CD4-positive, CD25-positive, alpha-beta regulatory T cell (primary cell): ENCODE results near the gene RPS19. TPM values are rescaled to one million over a fixed set of nuclear protein-coding genes. Genes with fewer than 3 reads are reported as not detected.
"Not testable (repeated sequence)": the region's sequence is repeated elsewhere in the genome, so short reads cannot be mapped to it uniquely, and the experiment has no call there.

ENCODE experiments used
- ATAC-seq, 2 donors: fragments of 150-1000 bp; cut with Tn5 transposase; one replicate each; pipeline ENCODE4 v1.10.0; 2021; ENCODE audit warnings: low read depth in 2 of 2, moderate number of reproducible peaks in 2 of 2, moderate library complexity in 1 of 2
- DNase-seq, 3 donors: peaks; one replicate each; pipeline versions ENCODE4 v3.0.0 to v3.0.0-alpha.2; 2012 to 2022; ENCODE audit warnings: mixed read lengths in 1 of 3
- H3K27ac ChIP-seq: one replicate; pipeline ENCODE4 v1.7.0; 2013; ENCODE audit warnings: mild to moderate bottlenecking, low read length; ENCODE audit not compliant: insufficient read depth, poor library complexity, severe bottlenecking
- H3K27me3 ChIP-seq: one replicate; pipeline ENCODE4 v1.7.0; 2013; ENCODE audit warnings: low read length; ENCODE audit not compliant: control insufficient read depth, insufficient read depth
- H3K36me3 ChIP-seq: one replicate; pipeline ENCODE4 v1.7.0; 2013; ENCODE audit warnings: mild to moderate bottlenecking, low read length, moderate library complexity; ENCODE audit not compliant: control insufficient read depth, insufficient read depth
- H3K4me1 ChIP-seq: 2 replicates; pipeline ENCODE4 v1.7.0; 2013; ENCODE audit warnings: mild to moderate bottlenecking, low read length; ENCODE audit not compliant: insufficient read depth, control insufficient read depth, poor library complexity, severe bottlenecking
- H3K4me3 ChIP-seq: one replicate; pipeline ENCODE4 v1.7.0; 2013; ENCODE audit warnings: low read depth, mild to moderate bottlenecking, low read length, moderate library complexity
- H3K9me3 ChIP-seq, 2 experiments: 1 replicate in 1 of 2; 2 replicates in 1 of 2; pipeline ENCODE4 v1.7.0; 2013; ENCODE audit warnings: low read length in 2 of 2, mild to moderate bottlenecking in 1 of 2, moderate library complexity in 1 of 2; ENCODE audit not compliant: control insufficient read depth in 2 of 2
- H3K27ac Mint-ChIP-seq, 3 donors: one replicate each; pipeline ENCODE4 v1.8.0; 2020 to 2022; ENCODE audit warnings: mild to moderate bottlenecking in 3 of 3, mixed read lengths in 3 of 3, moderate library complexity in 2 of 3
- H3K27me3 Mint-ChIP-seq: one replicate; pipeline ENCODE4 v1.8.0; 2022; ENCODE audit warnings: mild to moderate bottlenecking, mixed read lengths
- H3K36me3 Mint-ChIP-seq: one replicate; pipeline ENCODE4 v1.8.0; 2020; ENCODE audit warnings: mixed read lengths
- H3K4me1 Mint-ChIP-seq, 4 donors: one replicate each; pipeline ENCODE4 v1.8.0; 2020 to 2022; ENCODE audit warnings: mixed read lengths in 4 of 4, mild to moderate bottlenecking in 1 of 4
- H3K4me3 Mint-ChIP-seq, 4 donors: one replicate each; pipeline ENCODE4 v1.8.0; 2020 to 2022; ENCODE audit warnings: mild to moderate bottlenecking in 4 of 4, mixed read lengths in 4 of 4, moderate library complexity in 3 of 4
- H3K9me3 Mint-ChIP-seq, 7 donors: one replicate each; pipeline ENCODE4 v1.8.0; 2020 to 2022; ENCODE audit warnings: mixed read lengths in 7 of 7, mild to moderate bottlenecking in 3 of 7, moderate library complexity in 2 of 7
- polyA plus RNA-seq, 4 donors: library from polyadenylated mRNA; unstranded; fragments of 300-500 nt; fragmentation: Illumina TruSeq; gene quantifications; one replicate each; pipeline ENCODE4 v1.2.3, GENCODE V29; 2021
- total RNA-seq: library from RNA; stranded (reverse); gene quantifications from one replicate; pipeline ENCODE4 v1.2.3, GENCODE V29; 2022

The RPS19 gene
- total and polyA plus RNA-seq, 5 donors from 2014 or later = 2,081 to 5,716 (median 4,216) TPM

DNA sequence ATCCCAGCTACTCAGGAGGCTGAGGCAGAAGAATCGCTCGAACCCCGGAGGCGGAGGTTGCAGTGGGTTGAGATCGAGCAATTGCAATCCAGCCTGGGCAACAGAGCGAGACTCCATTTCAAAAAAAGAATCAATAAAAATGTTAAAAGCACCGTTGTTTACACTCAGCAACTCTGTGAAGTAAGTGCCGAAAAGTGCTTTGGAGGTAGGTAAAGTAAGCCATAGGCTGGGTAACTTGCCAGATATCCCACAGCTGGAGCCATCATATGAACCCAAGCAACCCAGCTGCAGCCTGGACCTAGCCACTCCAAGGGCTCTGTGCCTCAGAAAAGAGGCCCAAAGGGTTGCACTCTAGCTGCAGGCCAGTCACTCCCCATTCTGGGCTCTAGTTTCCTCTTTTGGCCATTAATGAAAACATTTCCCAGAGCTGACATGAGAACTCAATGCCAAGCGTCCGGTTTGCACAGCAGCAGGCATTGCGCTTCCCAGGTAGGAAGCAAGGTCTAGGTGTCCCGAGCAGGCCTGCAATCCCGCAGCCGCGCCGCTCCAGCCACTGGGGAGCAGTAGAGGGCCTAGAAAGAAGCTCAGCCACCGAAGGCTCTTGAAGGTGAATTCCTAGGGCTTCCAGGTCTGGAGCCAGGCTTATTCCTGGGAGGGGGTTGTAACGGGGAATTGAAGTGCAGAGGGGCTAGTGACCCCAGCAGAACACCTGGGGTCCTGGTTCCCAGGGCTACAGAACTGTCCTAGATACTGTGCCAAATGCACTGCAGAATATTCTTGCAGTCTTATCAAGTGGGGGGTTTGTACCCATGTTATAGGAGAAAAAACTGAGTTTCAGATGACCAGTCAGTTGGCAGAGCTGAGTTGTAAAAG is 13.0 kb downstream of the RPS19 start:
- Histone ChIP-seq H3K27me3 (no peaks in the 10 kb centered on the region), H3K4me3 (peak overlapping the region; percentile 26), H3K4me1 (peaks cover 99% of the 10 kb centered on the region), H3K9me3 (no peaks in the 10 kb centered on the region), H3K36me3 (peaks cover 18% of the 10 kb centered on the region), H3K27ac (peak overlapping the region; percentile 85)
- no peaks in the 10 kb centered on the region for H3K9me3 Mint-ChIP-seq
- H3K36me3 Mint-ChIP-seq = peaks cover 10% of the 10 kb centered on the region
- H3K4me1 Mint-ChIP-seq = peaks cover 9 to 96% (median 50%) of the 10 kb centered on the region in 4 donors
- peaks cover 4% of the 10 kb centered on the region for H3K27me3 Mint-ChIP-seq
- peak overlapping the region; percentile 76 to 94 (median 80) for H3K4me3 Mint-ChIP-seq
- DNase-seq = peak; percentile 51 to 69 (median 60)
- H3K27ac Mint-ChIP-seq = peak overlapping the region; percentile 93 to 99 (median 98)
- ATAC-seq = no peak

DNA sequence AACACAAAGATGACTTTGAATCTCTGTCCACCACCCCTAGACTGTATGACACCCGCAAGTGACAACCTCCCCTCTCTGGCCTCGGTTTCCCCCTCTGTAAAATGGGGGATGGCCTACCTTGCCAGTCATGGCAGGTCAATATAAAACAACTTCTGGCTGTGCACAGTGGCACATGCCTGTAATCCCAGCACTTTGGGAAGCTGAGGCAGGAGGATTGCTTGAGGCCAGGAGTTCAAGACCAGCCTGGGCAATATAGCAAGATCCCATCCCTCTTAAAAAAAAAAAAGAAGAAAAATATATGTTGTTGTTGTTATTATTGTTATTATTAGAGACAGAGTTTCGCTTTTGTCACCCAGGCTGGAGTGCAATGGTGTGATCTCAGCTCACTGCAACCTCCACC is 15.9 kb downstream of the RPS19 start:
- peaks cover 97% of the 10 kb centered on the region for H3K4me1 ChIP-seq
- not testable (repeated sequence) for ATAC-seq, H3K9me3 ChIP-seq, DNase-seq, H3K27me3 ChIP-seq, H3K36me3 ChIP-seq, H3K9me3 Mint-ChIP-seq, H3K36me3 Mint-ChIP-seq, H3K27me3 Mint-ChIP-seq
- peaks cover 9 to 99% (median 40%) of the 10 kb centered on the region in 4 donors for H3K4me1 Mint-ChIP-seq
- peak overlapping the region; percentile 93 for H3K27ac ChIP-seq
- peak overlapping the region; percentile 99 to 100 (median 99) for H3K27ac Mint-ChIP-seq
- H3K4me3 Mint-ChIP-seq = peak overlapping the region; percentile 82 to 92 (median 88)
- H3K4me3 ChIP-seq = peak overlapping the region; percentile 70

DNA sequence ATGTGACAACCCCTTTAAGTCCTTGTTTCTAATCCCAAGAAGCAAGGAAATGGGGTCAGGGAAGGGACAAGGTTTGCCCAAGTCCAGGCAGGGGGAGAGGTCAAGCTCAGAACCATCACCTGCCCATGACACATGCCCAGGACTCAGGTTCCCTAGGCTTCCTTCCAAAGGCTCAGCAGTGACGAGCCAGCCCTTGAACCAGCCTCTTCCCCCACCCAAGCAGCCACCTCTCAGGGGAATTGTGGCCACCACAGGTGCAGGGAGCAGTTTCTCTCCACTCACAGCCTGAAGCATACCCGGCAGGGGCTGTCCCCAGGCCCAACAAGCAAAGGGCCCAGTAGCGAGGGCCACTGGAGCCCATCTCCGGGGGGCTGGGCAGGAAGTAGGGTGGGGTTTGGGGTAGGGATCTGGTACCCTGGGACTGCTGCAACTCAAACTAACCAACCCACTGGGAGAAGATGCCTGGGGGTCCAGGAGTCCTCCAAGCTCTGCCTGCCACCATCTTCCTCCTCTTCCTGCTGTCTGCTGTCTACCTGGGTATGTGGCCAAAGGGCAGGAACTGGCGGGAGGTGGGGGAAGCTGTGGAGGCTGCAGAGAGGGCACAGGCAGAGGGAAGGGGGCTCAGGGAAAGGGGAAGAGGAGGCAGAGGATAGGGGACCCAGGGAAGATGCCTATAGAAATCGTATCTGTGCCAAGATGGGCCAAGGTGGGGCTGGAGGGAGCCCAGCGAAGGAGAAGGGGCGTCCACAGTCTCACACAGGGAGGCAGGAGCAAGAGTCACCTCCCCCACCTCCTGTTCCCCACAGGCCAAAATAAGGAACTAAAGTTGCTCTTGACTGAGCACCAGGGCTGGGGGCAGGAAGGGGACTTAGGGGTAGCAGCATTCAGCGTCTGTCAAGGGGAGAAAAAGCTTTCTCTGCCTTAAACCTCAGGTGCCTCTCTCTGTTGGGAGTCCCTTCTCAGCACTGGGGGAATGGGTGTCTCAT is 17.1 kb downstream of the RPS19 start, which contains the start of gene CD79A:
CD79A (plus strand) TSS at position 433 of the 986 bp plus-strand sequence; CDS start at position 459, 26 bp downstream.
- Mint-ChIP-seq H3K4me3 (peak within 1 kb of the TSS; percentile 77 to 92 (median 84)), H3K27ac (peak within 1 kb of the TSS; percentile 99 to 100 (median 99)), H3K4me1 (peaks cover 9 to 96% (median 32%) of the 10 kb centered on the region in 4 donors), H3K27me3 (peaks cover 4% of the 10 kb centered on the region), H3K9me3 (no peaks in the 10 kb centered on the region), H3K36me3 (no peaks in the 10 kb centered on the region)
- Histone ChIP-seq H3K4me1 (peaks cover 94% of the 10 kb centered on the region), H3K27me3 (no peaks in the 10 kb centered on the region), H3K9me3 (no peaks in the 10 kb centered on the region), H3K4me3 (peak within 1 kb of the TSS; percentile 70), H3K27ac (peak within 1 kb of the TSS; percentile 93), H3K36me3 (no peaks in the 10 kb centered on the region)
- DNase-seq = peak in 1 of 3 donors; percentile 60
- no peak for ATAC-seq

GRCh38 chr19:41877916-41878905 is 18.2 kb downstream of the RPS19 start:
- peaks cover 4% of the 10 kb centered on the region for H3K27me3 Mint-ChIP-seq
- Histone ChIP-seq H3K4me1 (peaks cover 87% of the 10 kb centered on the region), H3K36me3 (no peaks in the 10 kb centered on the region), H3K27me3 (no peaks in the 10 kb centered on the region), H3K27ac (peak overlapping the region; percentile 93), H3K4me3 (peak overlapping the region; percentile 47), H3K9me3 (no peaks in the 10 kb centered on the region)
- H3K36me3 Mint-ChIP-seq = peaks cover 4% of the 10 kb centered on the region
- no peak for ATAC-seq
- H3K4me1 Mint-ChIP-seq = peaks cover 6 to 91% (median 32%) of the 10 kb centered on the region in 4 donors
- H3K4me3 Mint-ChIP-seq = peak overlapping the region in 3 of 4 donors; percentile 74 to 92 (median 77)
- peak overlapping the region; percentile 99 to 100 (median 99) for H3K27ac Mint-ChIP-seq
- H3K9me3 Mint-ChIP-seq = peaks cover 0 to 2% (median 0%) of the 10 kb centered on the region in 7 donors
- DNase-seq = no peak

DNA sequence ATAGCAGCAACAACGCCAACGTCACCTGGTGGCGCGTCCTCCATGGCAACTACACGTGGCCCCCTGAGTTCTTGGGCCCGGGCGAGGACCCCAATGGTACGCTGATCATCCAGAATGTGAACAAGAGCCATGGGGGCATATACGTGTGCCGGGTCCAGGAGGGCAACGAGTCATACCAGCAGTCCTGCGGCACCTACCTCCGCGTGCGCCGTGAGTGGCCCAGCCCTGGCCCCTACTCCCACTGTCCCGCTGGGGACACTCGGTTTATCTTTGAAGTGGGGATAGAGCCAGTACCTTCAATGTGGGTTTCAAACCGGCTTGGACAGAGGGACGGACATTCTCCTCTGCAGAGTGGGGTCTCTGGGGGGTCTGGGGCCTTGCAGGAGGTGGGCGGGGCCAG is 19.0 kb downstream of the RPS19 start:
- Histone ChIP-seq H3K9me3 (no peaks in the 10 kb centered on the region), H3K4me1 (peaks cover 79% of the 10 kb centered on the region), H3K36me3 (no peaks in the 10 kb centered on the region), H3K27ac (peak overlapping the region; percentile 93), H3K27me3 (no peaks in the 10 kb centered on the region), H3K4me3 (no peak overlapping the region)
- Mint-ChIP-seq H3K4me3 (no peak overlapping the region), H3K4me1 (peaks cover 4 to 82% (median 31%) of the 10 kb centered on the region in 4 donors), H3K27me3 (peaks cover 4% of the 10 kb centered on the region), H3K36me3 (peaks cover 10% of the 10 kb centered on the region), H3K27ac (peak overlapping the region; percentile 88 to 99 (median 95)), H3K9me3 (peaks cover 0 to 2% (median 0%) of the 10 kb centered on the region in 7 donors)
- ATAC-seq (no peak), DNase-seq (no peak)

DNA sequence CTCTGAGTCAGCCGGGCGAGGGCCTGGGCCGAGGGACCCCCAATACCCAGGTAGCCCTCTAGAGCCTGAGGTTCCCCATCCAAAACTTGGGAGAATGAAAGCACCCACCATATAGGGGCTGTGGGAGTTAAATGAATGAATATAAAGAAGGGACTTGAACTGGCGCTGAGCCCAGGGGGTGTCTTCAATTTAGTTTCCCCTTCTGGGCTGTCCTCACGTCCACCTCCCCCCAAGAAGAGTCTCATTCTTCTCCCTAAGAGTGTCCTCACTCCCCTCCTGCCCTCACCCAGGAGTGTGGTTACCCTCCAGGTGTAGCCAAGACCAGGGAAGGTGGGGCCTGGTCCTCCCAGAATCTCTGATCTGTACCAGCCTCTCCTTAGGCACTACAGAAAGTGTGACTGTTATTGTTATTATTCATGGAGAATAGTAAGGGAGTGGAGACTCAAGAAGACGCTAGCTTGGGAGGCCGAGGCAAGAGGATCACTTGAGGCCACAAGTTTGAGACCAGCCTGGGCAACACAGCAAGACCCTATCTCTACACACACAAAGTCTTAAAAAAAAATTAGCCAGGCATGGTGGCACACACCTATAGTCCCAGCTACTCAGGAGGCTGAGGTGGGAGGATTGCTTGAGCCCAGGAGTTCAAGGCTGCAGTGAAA is 19.7 kb downstream of the RPS19 start:
- DNase-seq (no peak), ATAC-seq (no peak)
- peaks cover 0 to 2% (median 0%) of the 10 kb centered on the region in 7 donors for H3K9me3 Mint-ChIP-seq
- H3K27ac Mint-ChIP-seq = peak overlapping the region; percentile 88 to 99 (median 95)
- H3K9me3 ChIP-seq = no peaks in the 10 kb centered on the region
- H3K36me3 Mint-ChIP-seq = peaks cover 11% of the 10 kb centered on the region
- H3K4me3 ChIP-seq = no peak overlapping the region
- peak overlapping the region in 3 of 4 donors; percentile 62 to 83 (median 62) for H3K4me3 Mint-ChIP-seq
- H3K27me3 ChIP-seq = no peaks in the 10 kb centered on the region
- H3K27me3 Mint-ChIP-seq = peaks cover 4% of the 10 kb centered on the region
- H3K4me1 ChIP-seq = peaks cover 73% of the 10 kb centered on the region
- peak overlapping the region; percentile 57 for H3K27ac ChIP-seq
- peaks cover 4 to 76% (median 29%) of the 10 kb centered on the region in 4 donors for H3K4me1 Mint-ChIP-seq
- H3K36me3 ChIP-seq = no peaks in the 10 kb centered on the region
